Parathyroid adenoma (tissue), 2 donors: Measurements from ENCODE around the gene FITM2.

ENCODE experiments used
- H2AFZ ChIP-seq: fragments of 300-600 bp; sonication (generic); one replicate; pipeline ENCODE4 v1.7.0; 2017; ENCODE audit warnings: antibody characterized with exemption, mild to moderate bottlenecking
- H3K27ac ChIP-seq: fragments of 300-600 bp; sonication (generic); one replicate; pipeline ENCODE4 v1.7.0; 2017
- H3K27me3 ChIP-seq: fragments of 300-600 bp; sonication (generic); one replicate; pipeline ENCODE4 v1.7.0; 2017; ENCODE audit warnings: low read length; ENCODE audit not compliant: control insufficient read depth, insufficient read depth
- H3K36me3 ChIP-seq: fragments of 300-600 bp; sonication (generic); one replicate; pipeline ENCODE4 v1.7.0; 2017; ENCODE audit warnings: low read length; ENCODE audit not compliant: control insufficient read depth, insufficient read depth
- H3K4me1 ChIP-seq: fragments of 300-600 bp; sonication (generic); one replicate; pipeline ENCODE4 v1.7.0; 2017; ENCODE audit warnings: control low read depth
- H3K4me2 ChIP-seq: fragments of 300-600 bp; sonication (generic); one replicate; pipeline ENCODE4 v1.7.0; 2017; ENCODE audit warnings: low read length
- H3K4me3 ChIP-seq: fragments of 300-600 bp; sonication (generic); one replicate; pipeline ENCODE4 v1.7.0; 2017; ENCODE audit warnings: low read depth, low read length
- H3K79me2 ChIP-seq: fragments of 300-600 bp; sonication (generic); one replicate; pipeline ENCODE4 v1.7.0; 2017; ENCODE audit warnings: control low read depth
- H3K9ac ChIP-seq: fragments of 300-600 bp; sonication (generic); one replicate; pipeline ENCODE4 v1.7.0; 2017; ENCODE audit warnings: mild to moderate bottlenecking
- H3K9me3 ChIP-seq: fragments of 300-600 bp; sonication (generic); one replicate; pipeline ENCODE4 v1.7.0; 2017; ENCODE audit warnings: low read length; ENCODE audit not compliant: control insufficient read depth
- TF ChIP-seq, protein P1 (sequence below): fragments of 300-600 bp; sonication (generic); IDR thresholded peaks from one replicate; pipeline ENCODE4 v1.7.0; 2017; ENCODE audit warnings: antibody characterized with exemption, mild to moderate bottlenecking
- donor health status: primary hyperparathyroidism.

FITM2 gene

GRCh38 chr20:44291754-44292153, 19.2 kb downstream of the FITM2 start:
- no peak overlapping the region for H3K27ac ChIP-seq

GRCh38 chr20:44288252-44288651, 22.8 kb downstream of the FITM2 start:
- Histone ChIP-seq H3K9ac (no peak overlapping the region), H3K27ac (no peak overlapping the region), H3K79me2 (peaks cover 5% of the 10 kb centered on the region), H3K9me3 (no peaks in the 10 kb centered on the region), H3K36me3 (no peaks in the 10 kb centered on the region), H2AFZ (no peak overlapping the region), H3K27me3 (no peaks in the 10 kb centered on the region), H3K4me3 (no peak overlapping the region), H3K4me1 (peaks cover 21% of the 10 kb centered on the region), H3K4me2 (no peak overlapping the region)
- TF ChIP-seq, protein P1, sequence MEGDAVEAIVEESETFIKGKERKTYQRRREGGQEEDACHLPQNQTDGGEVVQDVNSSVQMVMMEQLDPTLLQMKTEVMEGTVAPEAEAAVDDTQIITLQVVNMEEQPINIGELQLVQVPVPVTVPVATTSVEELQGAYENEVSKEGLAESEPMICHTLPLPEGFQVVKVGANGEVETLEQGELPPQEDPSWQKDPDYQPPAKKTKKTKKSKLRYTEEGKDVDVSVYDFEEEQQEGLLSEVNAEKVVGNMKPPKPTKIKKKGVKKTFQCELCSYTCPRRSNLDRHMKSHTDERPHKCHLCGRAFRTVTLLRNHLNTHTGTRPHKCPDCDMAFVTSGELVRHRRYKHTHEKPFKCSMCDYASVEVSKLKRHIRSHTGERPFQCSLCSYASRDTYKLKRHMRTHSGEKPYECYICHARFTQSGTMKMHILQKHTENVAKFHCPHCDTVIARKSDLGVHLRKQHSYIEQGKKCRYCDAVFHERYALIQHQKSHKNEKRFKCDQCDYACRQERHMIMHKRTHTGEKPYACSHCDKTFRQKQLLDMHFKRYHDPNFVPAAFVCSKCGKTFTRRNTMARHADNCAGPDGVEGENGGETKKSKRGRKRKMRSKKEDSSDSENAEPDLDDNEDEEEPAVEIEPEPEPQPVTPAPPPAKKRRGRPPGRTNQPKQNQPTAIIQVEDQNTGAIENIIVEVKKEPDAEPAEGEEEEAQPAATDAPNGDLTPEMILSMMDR, result peak; percentile 12

More at GRCh38 chr20:44291754-44292153, 19.2 kb downstream of the FITM2 start:
- Histone ChIP-seq H3K79me2 (peaks cover 12% of the 10 kb centered on the region), H3K4me1 (peaks cover 10% of the 10 kb centered on the region), H3K27me3 (no peaks in the 10 kb centered on the region), H3K9ac (no peak overlapping the region), H2AFZ (no peak overlapping the region), H3K4me3 (no peak overlapping the region), H3K4me2 (no peak overlapping the region), H3K9me3 (no peaks in the 10 kb centered on the region), H3K36me3 (no peaks in the 10 kb centered on the region)
- TF ChIP-seq, protein P1, result no peak

DNA sequence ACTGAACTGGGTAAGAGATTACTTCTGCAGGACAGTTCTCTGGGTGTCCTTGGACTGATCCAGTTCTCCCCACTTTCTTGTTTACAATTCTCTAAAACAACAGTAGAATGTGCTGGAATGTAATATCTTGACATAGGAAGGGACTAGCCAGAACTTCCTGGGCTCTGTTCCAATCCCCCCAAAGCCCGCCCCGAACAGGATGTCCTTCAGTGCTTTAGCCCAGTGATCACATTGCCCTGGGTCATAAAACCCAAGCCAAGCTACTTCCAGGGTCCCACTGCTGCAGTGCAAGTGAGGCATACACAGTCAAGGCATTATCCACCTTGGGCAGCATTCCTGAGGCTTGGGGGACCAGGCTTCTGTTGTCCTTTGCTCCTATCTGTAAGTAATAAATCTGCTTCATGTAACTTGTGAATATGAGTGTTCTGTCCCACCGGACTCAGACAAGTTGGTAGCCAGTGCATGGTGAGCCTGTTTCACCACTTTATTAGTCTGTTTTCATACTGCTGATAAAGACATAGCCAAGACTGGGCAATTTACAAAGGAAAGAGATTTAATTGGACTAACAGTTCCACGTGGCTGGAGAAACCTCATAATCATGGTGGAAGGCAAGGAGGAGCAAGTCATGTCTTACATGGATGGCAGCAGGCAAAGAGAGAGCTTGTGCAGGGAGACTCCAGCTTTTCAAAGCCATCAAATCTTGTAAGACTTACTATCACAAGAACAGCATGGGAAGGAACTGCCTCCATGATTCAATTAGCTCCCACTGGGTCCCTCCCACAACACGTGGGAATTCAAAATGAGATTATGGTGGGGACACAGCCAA, 23.5 kb downstream of the FITM2 start:
- Histone ChIP-seq H3K4me3 (no peak overlapping the region), H3K27ac (no peak overlapping the region), H2AFZ (no peak overlapping the region), H3K27me3 (no peaks in the 10 kb centered on the region), H3K4me1 (peaks cover 25% of the 10 kb centered on the region), H3K79me2 (peaks cover 3% of the 10 kb centered on the region), H3K9ac (no peak overlapping the region), H3K36me3 (no peaks in the 10 kb centered on the region), H3K4me2 (no peak overlapping the region), H3K9me3 (no peaks in the 10 kb centered on the region)
- TF ChIP-seq, protein P1, result no peak

DNA sequence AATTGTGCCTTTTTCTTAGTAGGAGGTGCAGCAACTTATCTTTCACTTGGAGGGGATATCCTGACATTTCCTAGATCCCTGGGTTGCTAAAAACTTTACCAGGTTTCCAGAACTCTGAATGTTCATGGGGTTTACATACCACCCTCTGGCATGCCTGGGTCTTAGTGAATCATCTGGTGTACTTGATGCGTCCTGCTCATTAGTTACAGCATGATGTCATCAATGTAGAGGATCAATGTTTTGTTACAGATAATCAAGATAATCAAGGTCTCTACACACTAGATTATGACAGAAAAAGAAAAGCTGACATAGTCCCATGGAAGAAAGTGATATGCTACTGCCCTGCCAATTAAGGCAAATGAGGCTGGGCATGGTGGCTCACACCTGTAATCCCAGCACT, 27.0 kb downstream of the FITM2 start:
- Histone ChIP-seq H3K9ac (no peak overlapping the region), H3K4me1 (peaks cover 25% of the 10 kb centered on the region)

More for the DNA sequence above, 27.0 kb downstream of the FITM2 start:
- H3K27ac ChIP-seq, result no peak overlapping the region
- no peaks in the 10 kb centered on the region for H3K27me3 ChIP-seq
- H3K4me2 ChIP-seq, result no peak overlapping the region
- no peaks in the 10 kb centered on the region for H3K36me3 ChIP-seq
- no peaks in the 10 kb centered on the region for H3K9me3 ChIP-seq
- peaks cover 3% of the 10 kb centered on the region for H3K79me2 ChIP-seq
- no peak overlapping the region for H2AFZ ChIP-seq
- H3K4me3 ChIP-seq, result no peak overlapping the region
- TF ChIP-seq, protein P1, result no peak
